ENCODE measurements around the gene ANGPTL2. TPM values are rescaled to one million over a fixed set of nuclear protein-coding genes. Genes with fewer than 3 reads are reported as not detected.

The ANGPTL2 gene
- total RNA-seq, 1 donor = 19.9 TPM

- no peak for DNase-seq (ENCODE audit: low read depth)
- TF ChIP-seq, protein P1, sequence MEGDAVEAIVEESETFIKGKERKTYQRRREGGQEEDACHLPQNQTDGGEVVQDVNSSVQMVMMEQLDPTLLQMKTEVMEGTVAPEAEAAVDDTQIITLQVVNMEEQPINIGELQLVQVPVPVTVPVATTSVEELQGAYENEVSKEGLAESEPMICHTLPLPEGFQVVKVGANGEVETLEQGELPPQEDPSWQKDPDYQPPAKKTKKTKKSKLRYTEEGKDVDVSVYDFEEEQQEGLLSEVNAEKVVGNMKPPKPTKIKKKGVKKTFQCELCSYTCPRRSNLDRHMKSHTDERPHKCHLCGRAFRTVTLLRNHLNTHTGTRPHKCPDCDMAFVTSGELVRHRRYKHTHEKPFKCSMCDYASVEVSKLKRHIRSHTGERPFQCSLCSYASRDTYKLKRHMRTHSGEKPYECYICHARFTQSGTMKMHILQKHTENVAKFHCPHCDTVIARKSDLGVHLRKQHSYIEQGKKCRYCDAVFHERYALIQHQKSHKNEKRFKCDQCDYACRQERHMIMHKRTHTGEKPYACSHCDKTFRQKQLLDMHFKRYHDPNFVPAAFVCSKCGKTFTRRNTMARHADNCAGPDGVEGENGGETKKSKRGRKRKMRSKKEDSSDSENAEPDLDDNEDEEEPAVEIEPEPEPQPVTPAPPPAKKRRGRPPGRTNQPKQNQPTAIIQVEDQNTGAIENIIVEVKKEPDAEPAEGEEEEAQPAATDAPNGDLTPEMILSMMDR (IDR thresholded peaks at IDR 0.05; ENCODE audit: insufficient read depth, low read depth, low read length) = no peak
- no peak overlapping the region for H3K4me3 ChIP-seq (ENCODE audit: low read depth, low read length)
Observed at GRCh38 chr9:127136081-127136879, 13.8 kb upstream of the ANGPTL2 start.

- no peak overlapping the region for H3K4me3 ChIP-seq (ENCODE audit: low read depth, low read length)
- no peak for DNase-seq (ENCODE audit: low read depth)
- TF ChIP-seq, protein P1 (IDR thresholded peaks at IDR 0.05; ENCODE audit: insufficient read depth, low read depth, low read length) = no peak
Observed at GRCh38 chr9:127135056-127135745, 12.8 kb upstream of the ANGPTL2 start.

DNA sequence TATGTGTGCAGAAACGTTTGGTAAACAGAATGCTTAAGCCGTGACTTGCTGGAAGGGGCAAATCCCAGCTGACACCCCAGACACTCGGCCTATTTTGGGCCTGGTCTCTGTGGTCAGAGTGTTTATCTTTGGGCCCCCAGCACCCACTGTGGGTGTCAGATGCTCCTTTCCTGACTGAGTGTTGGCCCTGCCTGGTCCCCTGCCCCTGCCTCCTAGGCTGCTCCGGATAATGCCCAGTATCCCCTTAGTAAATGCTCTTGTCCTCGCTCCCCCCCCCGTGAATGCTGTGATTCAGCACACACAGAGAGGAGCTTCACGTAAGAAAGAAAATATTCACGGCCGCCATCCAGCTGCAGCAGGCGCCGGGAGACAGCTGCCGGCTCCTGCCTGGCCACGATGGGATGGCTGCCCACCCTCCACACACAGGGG, 11.3 kb upstream of the ANGPTL2 start:
- TF ChIP-seq, protein P1 (IDR thresholded peaks at IDR 0.05; ENCODE audit: insufficient read depth, low read depth, low read length) = no peak
- no peak overlapping the region for H3K4me3 ChIP-seq (ENCODE audit: low read depth, low read length)
- DNase-seq (ENCODE audit: low read depth) = peak; percentile 92

GRCh38 chr9:127132921-127133647, 10.6 kb upstream of the ANGPTL2 start:
- peak; percentile 59 for DNase-seq (ENCODE audit: low read depth)
- TF ChIP-seq, protein P1 (IDR thresholded peaks at IDR 0.05; ENCODE audit: insufficient read depth, low read depth, low read length) = no peak
- no peak overlapping the region for H3K4me3 ChIP-seq (ENCODE audit: low read depth, low read length)

DNA sequence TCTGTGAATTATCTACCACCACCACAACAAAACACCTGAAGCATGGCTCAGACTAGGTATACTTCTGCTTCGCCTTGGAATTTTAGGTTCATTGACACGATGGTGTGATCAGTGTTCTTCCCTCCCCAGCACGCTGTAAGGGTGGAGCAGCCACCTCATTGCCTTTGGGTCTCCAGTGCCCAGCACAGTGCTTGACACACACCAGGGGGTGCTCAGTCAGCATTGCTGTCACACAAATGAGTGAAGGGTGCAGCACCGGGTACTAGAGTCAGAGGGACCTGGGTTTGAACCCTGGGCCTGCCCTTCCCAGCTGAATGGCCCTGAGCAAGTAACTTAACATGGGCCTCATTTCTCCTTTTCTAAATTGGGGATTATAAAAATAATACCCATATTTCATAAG, 9.9 kb upstream of the ANGPTL2 start:
- DNase-seq (ENCODE audit: low read depth) = no peak
- TF ChIP-seq, protein P1 (IDR thresholded peaks at IDR 0.05; ENCODE audit: insufficient read depth, low read depth, low read length) = no peak
- no peak overlapping the region for H3K4me3 ChIP-seq (ENCODE audit: low read depth, low read length)

DNA sequence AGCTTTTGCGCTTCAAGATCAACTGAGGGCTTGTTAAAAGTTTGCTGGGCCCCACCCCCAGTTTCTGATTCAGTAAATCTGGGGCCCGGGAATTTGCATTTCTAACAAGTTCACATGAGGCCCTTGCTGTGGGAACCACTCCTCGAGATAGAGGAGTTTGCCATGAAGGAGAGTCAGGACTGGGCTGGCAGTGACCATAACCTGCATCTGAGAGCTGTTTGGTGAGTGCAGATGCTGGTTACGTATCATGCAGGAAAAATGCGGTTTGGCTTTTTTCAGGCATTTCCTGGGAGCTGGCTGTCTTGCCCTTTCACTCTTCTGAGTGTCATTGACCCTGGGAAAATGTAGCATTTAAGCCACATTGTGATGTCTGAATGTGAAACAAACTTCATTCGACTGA, 9.4 kb upstream of the ANGPTL2 start:
- TF ChIP-seq, protein P1 (IDR thresholded peaks at IDR 0.05; ENCODE audit: insufficient read depth, low read depth, low read length) = no peak
- peak; percentile 92 for DNase-seq (ENCODE audit: low read depth)
- H3K4me3 ChIP-seq (ENCODE audit: low read depth, low read length) = no peak overlapping the region

Data from fibroblast of villous mesenchyme (primary cell).